HG03045 (cell line): ENCODE data around the gene TNPO3.

ENCODE experiments used
- ATAC-seq: cut with Tn5 transposase; IDR thresholded peaks from one replicate; pipeline ENCODE4 v1.9.1; 2021; ENCODE audit warnings: mild to moderate bottlenecking, moderate library complexity; ENCODE audit not compliant: unreplicated experiment

Gene TNPO3

GRCh38 chr7:128940494-128941322 lies 114.2 kb downstream of the TNPO3 start:
- ATAC-seq: peak; percentile 52

DNA sequence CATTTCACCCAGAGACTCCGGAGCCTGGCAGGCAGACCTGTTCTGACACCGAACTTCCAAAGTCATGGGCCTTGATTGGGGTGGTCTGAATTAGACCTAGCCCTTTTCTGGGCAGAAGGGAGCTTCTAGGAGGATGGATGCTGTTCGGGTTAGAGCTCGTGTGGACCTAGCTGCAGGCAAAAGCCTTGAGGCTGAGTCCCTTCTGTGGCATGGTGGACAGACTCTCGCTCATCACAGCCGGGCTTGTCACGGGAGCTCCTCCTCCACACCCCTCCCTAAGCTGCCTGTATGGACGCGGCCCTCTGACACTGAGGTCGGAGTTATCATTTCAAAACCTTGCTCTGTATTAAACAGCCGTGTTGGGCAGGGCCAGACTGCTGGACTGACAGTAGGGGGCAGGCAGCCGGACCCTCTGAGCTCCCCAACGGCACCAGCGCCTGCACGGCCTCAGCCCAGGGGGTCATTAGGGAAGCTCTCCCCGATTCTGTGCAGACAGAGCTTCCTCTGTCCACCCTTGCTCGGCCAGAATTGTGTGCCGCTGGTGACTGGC lies 115.0 kb downstream of the TNPO3 start:
- peak; percentile 21 for ATAC-seq

- ATAC-seq: no peak
Observed at GRCh38 chr7:128939075-128939860, 115.6 kb downstream of the TNPO3 start.

GRCh38 chr7:128938544-128939074 lies 116.3 kb downstream of the TNPO3 start:
- ATAC-seq: no peak

DNA sequence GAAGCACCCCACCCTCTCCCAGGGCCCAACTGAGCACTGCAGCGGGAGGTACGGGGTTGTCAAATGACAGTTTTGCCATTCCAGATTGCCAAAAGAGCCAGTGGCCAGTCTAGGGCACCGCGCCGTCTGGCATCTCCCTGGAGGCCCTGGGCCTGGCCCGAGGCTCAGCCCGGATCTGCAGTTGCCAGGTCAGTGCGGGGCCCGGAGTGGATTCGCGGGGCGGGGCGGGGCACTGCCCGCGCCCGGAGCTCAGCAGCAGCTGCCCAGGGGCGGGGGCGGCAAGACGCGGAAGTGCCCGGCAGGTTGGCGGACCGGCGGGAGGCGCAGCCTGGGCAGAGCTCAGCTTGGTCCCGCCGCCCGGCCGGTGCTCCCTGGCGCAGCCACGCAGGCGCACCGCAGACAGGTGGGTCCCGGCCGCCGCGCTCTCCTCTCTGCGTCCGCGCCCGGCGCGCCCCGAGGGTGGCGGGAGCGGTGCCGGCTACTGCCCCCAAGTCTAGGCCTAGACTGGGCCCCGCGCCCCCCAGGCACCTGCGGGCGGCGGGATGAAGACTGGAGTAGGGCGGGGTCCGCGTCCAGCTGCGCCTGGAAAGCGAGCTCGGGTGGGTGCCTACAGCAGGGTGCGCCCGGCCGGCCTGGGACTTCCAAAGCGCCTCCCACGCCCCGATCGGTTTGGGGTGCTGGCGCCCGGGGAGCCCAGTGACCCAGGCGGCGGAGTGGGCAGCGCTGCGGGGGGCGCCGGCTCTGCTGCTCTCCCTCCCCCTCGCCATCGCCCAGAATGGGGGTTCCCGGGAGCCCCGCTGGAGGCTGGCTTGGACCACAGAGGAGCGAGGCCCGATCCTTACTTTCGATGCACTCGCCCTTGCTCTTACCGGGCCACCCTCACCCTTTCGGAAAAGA lies 117.0 kb downstream of the TNPO3 start, which contains the start of gene IRF5:
Gene IRF5 (plus strand): TSS at position 281 of the 897 bp plus-strand sequence. CDS start 4,155 bp downstream, outside the sequence.
- peak; percentile 7 for ATAC-seq

- peak; percentile 0 for ATAC-seq
Observed at GRCh38 chr7:128937271-128937646, 117.7 kb downstream of the TNPO3 start.

DNA sequence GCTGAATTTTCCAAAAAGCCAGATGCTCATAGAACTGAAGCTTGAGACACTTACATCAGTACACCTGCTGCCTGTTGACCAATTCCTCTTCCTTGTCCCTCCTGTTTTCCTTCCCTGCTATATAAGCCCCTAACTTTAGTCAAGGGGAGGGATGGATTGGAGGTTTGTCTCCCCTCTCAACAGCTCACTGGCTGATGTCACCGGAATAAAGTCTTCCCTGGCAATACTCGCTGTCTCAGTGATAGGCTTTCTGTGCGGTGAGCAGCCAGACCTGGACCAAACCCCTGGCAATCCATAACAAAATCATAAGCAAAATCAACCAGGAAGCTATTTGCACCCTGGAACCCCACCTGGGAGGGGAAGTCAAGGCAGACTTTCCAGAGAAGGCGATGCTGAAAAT lies 118.1 kb downstream of the TNPO3 start:
- no peak for ATAC-seq

- ATAC-seq: no peak
Observed at GRCh38 chr7:128935342-128935730, 119.6 kb downstream of the TNPO3 start.

GRCh38 chr7:128934361-128935341 lies 120.3 kb downstream of the TNPO3 start:
- peak; percentile 26 for ATAC-seq

DNA sequence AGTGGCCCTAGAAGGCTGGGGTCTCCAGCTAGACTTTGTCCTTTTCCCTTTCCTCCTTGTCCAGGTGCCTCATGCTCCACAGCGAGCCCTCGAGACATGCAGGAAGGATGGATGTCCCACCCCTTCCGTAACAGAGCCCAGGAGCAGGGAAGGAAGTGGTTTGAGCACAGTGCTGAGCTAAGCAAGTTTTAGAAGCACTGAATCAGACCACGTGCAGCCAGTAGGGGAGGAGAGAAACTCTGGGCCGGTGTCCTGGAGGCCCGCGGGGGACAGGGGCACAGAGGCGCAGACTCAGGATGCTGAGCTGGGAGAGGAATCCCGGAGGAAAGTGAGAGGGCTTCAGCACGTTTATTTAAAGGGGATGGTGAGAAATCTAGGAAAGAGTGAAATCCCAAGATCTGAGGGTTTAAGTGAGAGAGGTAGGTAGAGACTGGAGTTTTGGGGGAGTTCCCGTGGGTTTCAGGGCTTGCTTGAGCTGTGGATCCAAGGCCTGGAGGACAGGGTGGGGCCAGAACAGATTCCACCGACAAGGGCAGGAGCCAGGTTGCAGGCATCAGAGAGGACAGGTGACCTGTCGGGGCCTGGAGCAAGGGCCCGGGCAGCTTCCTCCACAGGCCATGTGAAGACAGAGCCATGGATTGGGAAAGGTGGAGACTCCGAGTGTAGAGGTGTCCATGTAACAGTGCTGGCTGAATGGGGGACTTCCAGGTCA lies 121.6 kb downstream of the TNPO3 start:
- no peak for ATAC-seq

GRCh38 chr7:128932862-128933179 lies 122.1 kb downstream of the TNPO3 start:
- ATAC-seq: no peak

DNA sequence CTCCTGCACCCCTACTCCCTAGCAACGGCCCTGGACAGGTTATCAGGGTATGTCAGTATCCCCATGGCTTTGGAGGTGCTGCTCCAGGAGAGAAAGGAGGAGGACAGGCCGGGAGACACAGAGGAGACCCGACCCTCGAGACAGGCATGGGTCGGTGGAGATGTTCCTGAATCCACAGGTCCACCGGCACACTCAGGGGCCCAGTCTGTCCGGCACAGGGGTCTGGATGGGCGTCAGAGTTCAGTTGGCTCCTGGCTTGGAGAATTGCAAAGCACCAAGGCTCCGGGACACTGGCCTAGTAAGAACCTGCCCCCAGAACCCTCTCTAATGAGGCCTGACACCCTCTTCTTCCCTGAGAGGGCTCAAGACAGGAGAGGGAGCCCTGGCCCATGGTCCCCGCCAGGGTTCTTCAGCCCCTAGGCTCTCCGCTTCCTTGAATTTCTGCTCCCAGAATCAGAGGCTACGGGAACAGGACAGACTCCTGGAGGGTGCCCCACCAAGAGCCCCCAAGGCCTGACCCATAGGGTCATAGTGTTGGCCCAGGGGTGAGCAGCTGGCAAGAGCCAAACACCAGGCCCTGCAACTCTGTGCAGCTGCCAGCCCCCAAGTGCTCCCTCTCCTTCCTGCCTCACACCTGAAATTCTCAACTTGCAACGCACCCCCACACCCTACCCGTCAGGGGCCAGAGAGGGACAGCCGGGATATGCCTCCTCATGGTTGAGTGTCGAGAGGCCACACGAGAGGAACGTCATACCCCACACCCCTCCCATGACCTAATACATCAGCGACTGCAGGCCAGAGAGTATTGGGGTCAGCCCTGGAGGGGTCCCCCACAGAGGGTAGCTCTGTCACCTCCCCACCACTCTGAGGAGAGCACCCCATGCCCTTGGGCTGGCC lies 122.7 kb downstream of the TNPO3 start:
- ATAC-seq: no peak

DNA sequence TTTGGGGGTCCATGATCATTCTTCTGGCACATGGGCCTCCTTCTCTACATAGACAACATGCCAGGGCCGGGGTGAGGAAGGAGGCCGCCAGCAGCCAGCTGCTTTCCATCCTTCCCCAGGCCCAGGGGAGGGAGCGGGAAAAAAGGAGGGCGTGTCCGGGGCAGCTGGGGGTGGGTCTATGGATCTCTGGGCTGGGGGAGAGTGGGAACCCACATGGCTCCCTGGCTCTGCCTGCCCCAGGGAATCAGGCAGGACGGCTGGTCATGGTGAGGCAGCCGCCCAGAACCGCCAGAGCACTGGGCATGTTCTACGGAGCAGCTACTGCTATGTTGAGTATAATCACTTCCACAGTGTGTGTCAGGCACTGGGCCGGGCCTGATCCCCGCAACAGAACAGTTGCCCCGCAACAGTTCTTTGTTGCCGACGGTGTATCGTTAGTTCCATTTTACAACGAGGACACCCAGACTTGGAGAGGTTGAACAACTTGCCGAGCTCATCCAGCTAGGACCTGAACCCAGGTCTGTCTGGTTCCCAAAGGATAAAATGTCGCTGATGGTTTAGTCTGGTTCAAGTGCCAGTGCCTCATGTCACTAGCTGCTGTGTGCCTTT lies 123.6 kb downstream of the TNPO3 start:
- no peak for ATAC-seq

DNA sequence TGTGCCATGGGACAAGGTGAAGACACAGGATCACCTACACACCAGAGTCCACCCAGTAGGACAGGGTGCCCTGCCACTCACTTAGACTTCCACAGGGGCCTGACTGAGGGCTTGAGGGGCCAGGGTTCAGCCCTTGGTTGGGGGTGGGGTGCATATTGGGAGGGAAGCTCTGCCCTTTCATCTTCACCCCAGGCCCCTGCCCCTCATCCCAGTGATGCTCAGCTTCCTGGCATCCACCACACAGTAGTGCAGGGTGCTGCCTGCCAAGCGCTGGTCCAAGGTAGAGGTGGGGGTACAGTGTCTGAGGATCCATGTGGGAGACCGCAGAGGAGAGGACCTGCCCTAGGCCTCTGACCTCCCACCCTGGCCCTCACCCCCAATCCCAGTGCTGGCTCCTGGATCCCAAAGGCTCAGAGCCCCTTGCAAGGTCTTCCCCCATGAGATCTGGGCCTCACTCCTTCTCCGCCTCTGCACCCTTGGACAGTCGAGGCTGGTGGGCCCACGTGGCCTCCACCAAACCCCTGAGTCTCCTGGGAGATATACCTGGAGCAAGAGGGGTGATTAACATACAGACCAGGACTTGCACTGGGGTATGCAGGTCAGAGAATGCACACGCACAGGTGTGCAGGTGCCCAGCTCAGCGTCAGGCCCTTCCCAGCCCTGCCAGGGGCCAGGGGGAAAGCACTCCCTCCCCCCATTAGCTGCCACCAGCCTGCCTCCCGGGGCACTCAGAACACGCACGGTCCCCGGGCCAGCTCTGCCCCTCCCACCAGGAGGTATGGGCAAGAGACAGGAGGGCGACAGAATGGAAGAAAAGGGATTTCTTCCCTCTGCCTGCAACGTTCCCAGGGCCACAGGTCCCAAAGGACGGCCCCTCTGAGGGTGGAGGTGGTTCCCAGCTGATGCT lies 125.8 kb downstream of the TNPO3 start:
- no peak for ATAC-seq

GRCh38 chr7:128928159-128928813 lies 126.6 kb downstream of the TNPO3 start:
- ATAC-seq: no peak
